Measurements from ENCODE around the gene ADH6. TPM values are rescaled to one million over a fixed set of nuclear protein-coding genes. Genes with fewer than 3 reads are reported as not detected.

The ADH6 gene
- total RNA-seq, 1 experiment from 2014 or later: not detected

DNA sequence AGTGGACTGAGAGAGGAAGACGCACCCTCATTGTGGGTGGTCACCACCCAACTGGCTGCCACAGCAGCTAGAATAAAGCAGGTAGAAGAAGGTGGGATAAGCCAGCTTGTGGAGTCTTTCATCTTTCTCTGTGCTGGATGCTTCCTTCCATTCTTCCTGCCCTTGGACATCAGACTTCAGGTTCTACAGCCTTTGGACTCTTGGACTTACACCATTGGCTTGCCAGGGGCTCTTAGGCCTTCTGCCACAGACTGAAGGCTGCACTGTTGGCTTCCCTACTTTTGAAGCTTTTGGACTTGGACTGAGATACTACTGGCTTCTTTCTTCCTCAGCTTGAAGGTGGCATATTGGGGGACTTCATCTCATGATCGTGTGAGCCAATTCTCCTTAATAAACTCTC lies 33.5 kb downstream of the ADH6 start:
- Histone ChIP-seq H3K27ac (no peak overlapping the region), H3F3A (ENCODE audit: insufficient read depth, low read depth) (no peaks in the 10 kb centered on the region), H4K20me1 (ENCODE audit: insufficient read depth) (no peaks in the 10 kb centered on the region), H3K9me2 (ENCODE audit: insufficient read depth) (no peaks in the 10 kb centered on the region), H2AFZ (no peak overlapping the region), H3K79me2 (ENCODE audit: low read depth) (no peaks in the 10 kb centered on the region), H3K4me1 (replicated peaks; ENCODE audit: insufficient read depth) (no peaks in the 10 kb centered on the region; the same call in 1 of the 2 replicates), H3K4me3 (no peak overlapping the region), H3K36me3 (ENCODE audit: low read depth) (no peaks in the 10 kb centered on the region), H3K9me3 (ENCODE audit: insufficient read depth, low read depth) (no peaks in the 10 kb centered on the region), H3K4me2 (no peak overlapping the region), H3K27me3 (ENCODE audit: insufficient read depth, low read depth) (no peaks in the 10 kb centered on the region)
- POLR2A ChIA-PET (ENCODE audit: unreplicated experiment): no interaction called here
- TF ChIP-seq EZH2 (IDR thresholded peaks at IDR 0.05; ENCODE audit: low read depth): no peak
- TF ChIP-seq, protein P1, sequence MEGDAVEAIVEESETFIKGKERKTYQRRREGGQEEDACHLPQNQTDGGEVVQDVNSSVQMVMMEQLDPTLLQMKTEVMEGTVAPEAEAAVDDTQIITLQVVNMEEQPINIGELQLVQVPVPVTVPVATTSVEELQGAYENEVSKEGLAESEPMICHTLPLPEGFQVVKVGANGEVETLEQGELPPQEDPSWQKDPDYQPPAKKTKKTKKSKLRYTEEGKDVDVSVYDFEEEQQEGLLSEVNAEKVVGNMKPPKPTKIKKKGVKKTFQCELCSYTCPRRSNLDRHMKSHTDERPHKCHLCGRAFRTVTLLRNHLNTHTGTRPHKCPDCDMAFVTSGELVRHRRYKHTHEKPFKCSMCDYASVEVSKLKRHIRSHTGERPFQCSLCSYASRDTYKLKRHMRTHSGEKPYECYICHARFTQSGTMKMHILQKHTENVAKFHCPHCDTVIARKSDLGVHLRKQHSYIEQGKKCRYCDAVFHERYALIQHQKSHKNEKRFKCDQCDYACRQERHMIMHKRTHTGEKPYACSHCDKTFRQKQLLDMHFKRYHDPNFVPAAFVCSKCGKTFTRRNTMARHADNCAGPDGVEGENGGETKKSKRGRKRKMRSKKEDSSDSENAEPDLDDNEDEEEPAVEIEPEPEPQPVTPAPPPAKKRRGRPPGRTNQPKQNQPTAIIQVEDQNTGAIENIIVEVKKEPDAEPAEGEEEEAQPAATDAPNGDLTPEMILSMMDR (conservative IDR thresholded peaks at IDR 0.05): no peak
- CTCF ChIA-PET: no interaction called here
- intact Hi-C loops (cut with micrococcal nuclease; ENCODE audit: unreplicated experiment): no loop called here
- no TSS peak for BruUV-seq (replicated peaks)
- DNase-seq: no peak

DNA sequence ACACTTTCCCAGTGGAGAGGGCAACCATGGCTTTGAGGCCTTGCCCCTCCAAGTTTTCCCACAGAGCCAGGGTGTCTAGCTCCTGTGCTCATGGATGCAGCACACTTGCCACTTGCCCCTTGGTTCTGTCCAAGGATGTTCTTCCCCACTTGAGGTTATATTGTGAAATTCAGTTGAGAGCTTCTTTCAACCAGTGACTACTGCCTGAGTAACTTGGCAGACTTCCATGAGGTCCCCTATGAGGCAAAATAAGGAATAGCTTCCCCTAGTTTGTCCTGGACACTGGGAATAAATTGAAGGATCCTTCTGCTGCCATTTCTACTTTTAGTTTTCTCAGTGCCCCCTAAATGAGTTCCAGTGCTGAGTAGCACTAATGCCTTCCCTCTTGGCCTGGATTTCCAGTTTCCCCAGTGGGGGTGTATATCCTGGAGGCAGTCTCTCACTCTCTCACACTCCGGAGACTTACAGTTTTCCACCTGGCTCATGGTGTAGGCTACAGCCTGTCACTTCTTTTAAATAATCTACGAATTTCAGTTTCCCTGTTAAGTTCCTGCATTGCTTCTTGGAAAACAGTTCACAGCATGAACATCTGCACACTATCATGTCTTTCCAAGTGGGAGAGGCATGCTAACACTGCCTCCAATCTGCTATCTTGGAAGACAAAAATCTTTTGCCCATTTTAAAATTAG lies 38.5 kb downstream of the ADH6 start:
- H3F3A ChIP-seq (ENCODE audit: insufficient read depth, low read depth): no peaks in the 10 kb centered on the region
- ChIA-PET POLR2A (ENCODE audit: unreplicated experiment) (no interaction called here), CTCF (no interaction called here)
- intact Hi-C loops (cut with micrococcal nuclease; ENCODE audit: unreplicated experiment): no loop called here
- H4K20me1 ChIP-seq (ENCODE audit: insufficient read depth): no peaks in the 10 kb centered on the region
- TF ChIP-seq, protein P1 (conservative IDR thresholded peaks at IDR 0.05): no peak
- TF ChIP-seq EZH2 (IDR thresholded peaks at IDR 0.05; ENCODE audit: low read depth): no peak
- no peaks in the 10 kb centered on the region for H3K27me3 ChIP-seq (ENCODE audit: insufficient read depth, low read depth)
- no peaks in the 10 kb centered on the region; the same call in 1 of the 2 replicates for H3K9me3 ChIP-seq (ENCODE audit: insufficient read depth, low read depth)
- no TSS peak for BruUV-seq (replicated peaks)
- H3K4me2 ChIP-seq: no peak overlapping the region
- H3K4me1 ChIP-seq (replicated peaks; ENCODE audit: insufficient read depth): no peaks in the 10 kb centered on the region; the same call in 1 of the 2 replicates
- no peak overlapping the region for H3K4me3 ChIP-seq
- no peaks in the 10 kb centered on the region for H3K79me2 ChIP-seq (ENCODE audit: low read depth)
- H2AFZ ChIP-seq: no peak overlapping the region
- H3K27ac ChIP-seq: no peak overlapping the region
- H3K9me2 ChIP-seq (ENCODE audit: insufficient read depth): no peaks in the 10 kb centered on the region
- DNase-seq: no peak
- H3K36me3 ChIP-seq (ENCODE audit: low read depth): no peaks in the 10 kb centered on the region

DNA sequence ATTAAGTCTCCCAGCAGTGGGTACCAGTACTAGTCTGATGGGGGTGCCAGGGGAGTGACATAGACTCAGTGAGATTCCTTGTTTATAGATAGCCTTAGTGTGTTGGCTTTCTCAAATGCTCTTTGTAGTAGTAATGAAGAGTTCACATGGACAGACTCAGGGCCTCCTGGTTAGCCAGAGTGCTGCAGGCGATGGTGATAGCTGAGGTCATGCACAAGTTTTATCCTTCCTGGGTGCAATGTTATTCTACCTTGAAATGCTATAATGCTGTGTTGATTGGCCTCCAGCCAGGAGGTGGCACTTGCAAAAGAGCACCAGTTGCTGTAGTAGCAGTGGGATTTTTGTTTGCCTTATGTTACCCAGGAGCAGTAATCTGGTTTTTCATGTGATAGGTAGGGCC lies 39.4 kb downstream of the ADH6 start:
- H3K27ac ChIP-seq: no peak overlapping the region
- intact Hi-C loops (cut with micrococcal nuclease; ENCODE audit: unreplicated experiment): no loop called here
- POLR2A ChIA-PET (ENCODE audit: unreplicated experiment): no interaction called here
- 0 out of 2 replicates have a peak overlapping the region, but pooled peaks have one; percentile 27 for H2AFZ ChIP-seq
- no peak overlapping the region for H3K4me3 ChIP-seq
- H3K9me2 ChIP-seq (ENCODE audit: insufficient read depth): no peaks in the 10 kb centered on the region
- H3K4me1 ChIP-seq (replicated peaks; ENCODE audit: insufficient read depth): no peaks in the 10 kb centered on the region; the same call in 1 of the 2 replicates
- no TSS peak for BruUV-seq (replicated peaks)
- no peaks in the 10 kb centered on the region for H3F3A ChIP-seq (ENCODE audit: insufficient read depth, low read depth)
- TF ChIP-seq EZH2 (IDR thresholded peaks at IDR 0.05; ENCODE audit: low read depth): no peak
- TF ChIP-seq, protein P1 (conservative IDR thresholded peaks at IDR 0.05): no peak
- H3K27me3 ChIP-seq (ENCODE audit: insufficient read depth, low read depth): no peaks in the 10 kb centered on the region
- CTCF ChIA-PET: no interaction called here
- H3K9me3 ChIP-seq (ENCODE audit: insufficient read depth, low read depth): no peaks in the 10 kb centered on the region; the same call in 1 of the 2 replicates
- H4K20me1 ChIP-seq (ENCODE audit: insufficient read depth): no peaks in the 10 kb centered on the region
- no peaks in the 10 kb centered on the region for H3K36me3 ChIP-seq (ENCODE audit: low read depth)
- peak; percentile 14 to 43 for DNase-seq
- H3K4me2 ChIP-seq: no peak overlapping the region
- no peaks in the 10 kb centered on the region for H3K79me2 ChIP-seq (ENCODE audit: low read depth)

Data from PC-9 (cell line).